Hepatocyte (in vitro differentiated cells): ENCODE measurements around the gene FAM118A. TPM values are rescaled to one million over a fixed set of nuclear protein-coding genes. Genes with fewer than 3 reads are reported as not detected.
"Not testable (repeated sequence)": the region's sequence is repeated elsewhere in the genome, so short reads cannot be mapped to it uniquely, and the experiment has no call there.

ENCODE experiments used
- DNase-seq: peaks from one replicate; pipeline ENCODE4 v3.0.0-alpha.2; 2016; ENCODE audit warnings: low spot score
- H2AFZ ChIP-seq: fragments of 200-600 bp; sonication (generic); 2 replicates; pipeline ENCODE4 v1.6.0; 2016; ENCODE audit warnings: antibody characterized with exemption, mild to moderate bottlenecking
- H3K27ac ChIP-seq: fragments of 200-600 bp; sonication (generic); 2 replicates; pipeline ENCODE4 v1.5.1; 2016; ENCODE audit warnings: mild to moderate bottlenecking
- H3K27me3 ChIP-seq: fragments of 200-600 bp; sonication (generic); 2 replicates; pipeline ENCODE4 v1.6.1; 2016
- H3K36me3 ChIP-seq: fragments of 200-600 bp; sonication (generic); replicated peaks from 2 replicates; pipeline ENCODE4 v1.5.1; 2016; ENCODE audit warnings: low read depth; ENCODE audit not compliant: insufficient read depth
- H3K4me1 ChIP-seq: fragments of 200-600 bp; sonication (generic); 2 replicates; pipeline ENCODE4 v1.5.1; 2016; ENCODE audit warnings: mild to moderate bottlenecking, moderate library complexity; ENCODE audit not compliant: insufficient read depth
- H3K4me2 ChIP-seq: fragments of 200-600 bp; sonication (generic); 2 replicates; pipeline ENCODE4 v1.6.0; 2016
- H3K4me3 ChIP-seq: fragments of 200-600 bp; sonication (generic); 2 replicates; pipeline ENCODE4 v1.5.1; 2016; ENCODE audit warnings: mild to moderate bottlenecking
- H3K79me2 ChIP-seq: fragments of 200-600 bp; sonication (generic); 2 replicates; pipeline ENCODE4 v1.6.0; 2017; ENCODE audit warnings: mild to moderate bottlenecking
- H3K9me2 ChIP-seq: fragments of 200-600 bp; sonication (generic); replicated peaks from 2 replicates; pipeline ENCODE4 v1.6.0; 2017; ENCODE audit warnings: mild to moderate bottlenecking; ENCODE audit not compliant: insufficient read depth
- H3K9me3 ChIP-seq: fragments of 200-600 bp; sonication (generic); 2 replicates; pipeline ENCODE4 v1.5.1; 2016; ENCODE audit warnings: low read depth, mild to moderate bottlenecking
- H4K20me1 ChIP-seq: fragments of 200-600 bp; sonication (generic); 2 replicates; pipeline ENCODE4 v1.6.0; 2016; ENCODE audit warnings: mild to moderate bottlenecking; ENCODE audit not compliant: insufficient read depth, poor library complexity, severe bottlenecking
- CTCF ChIP-seq: fragments of 200-600 bp; sonication (generic); IDR thresholded peaks from 2 replicates; pipeline ENCODE4 v1.5.1; 2016; ENCODE audit warnings: antibody characterized with exemption, mild to moderate bottlenecking; ENCODE audit not compliant: poor library complexity
- EZH2 ChIP-seq: fragments of 200-600 bp; sonication (generic); IDR thresholded peaks from 2 replicates; pipeline ENCODE4 v1.6.1; 2016; ENCODE audit warnings: antibody characterized with exemption, mild to moderate bottlenecking, borderline replicate concordance
- EZH2phosphoT487 ChIP-seq: fragments of 200-600 bp; sonication (generic); IDR thresholded peaks from one replicate; pipeline ENCODE4 v1.6.1; 2018; ENCODE audit warnings: antibody characterized with exemption, mild to moderate bottlenecking, low read depth, moderate library complexity; ENCODE audit not compliant: unreplicated experiment, severe bottlenecking
- WGBS: methylation state at CpG from one replicate; pipeline ENCODE4 v1.1.6; 2016; ENCODE audit warnings: low lambda C conversion rate; ENCODE audit errors: missing lambda C conversion rate; 5-methylcytosine and 5-hydroxymethylcytosine counted together
- polyA plus RNA-seq: library from polyadenylated mRNA; unstranded; fragments of >200 nt; fragmentation: Nextera tagmentation; extraction: Ambion mirVana; gene quantifications from 2 replicates; pipeline ENCODE4 v1.2.1, GENCODE V29; 2016
- total RNA-seq: library from RNA; depleted of rRNA; stranded (reverse); fragments of >200 nt; gene quantifications from 2 replicates; pipeline ENCODE4 v1.2.3, GENCODE V29; 2014

Gene FAM118A
- total and polyA plus RNA-seq, 2 experiments from 2014 or later = 94.2 to 193 TPM

GRCh38 chr22:45294030-45294429, 15.7 kb upstream of the FAM118A start:
- Histone ChIP-seq H3K4me1 (no peaks in the 10 kb centered on the region), H4K20me1 (no peaks in the 10 kb centered on the region), H3K27ac (no peak overlapping the region), H3K9me3 (no peaks in the 10 kb centered on the region), H3K79me2 (no peaks in the 10 kb centered on the region), H3K27me3 (no peaks in the 10 kb centered on the region), H2AFZ (no peak overlapping the region), H3K9me2 (no peaks in the 10 kb centered on the region), H3K4me2 (no peak overlapping the region), H3K4me3 (no peak overlapping the region), H3K36me3 (no peaks in the 10 kb centered on the region)
- DNase-seq = no peak
- 87% methylated on average over 6 of the region's 6 CpGs for WGBS
- TF ChIP-seq CTCF = no peak

- not testable (repeated sequence) for H3K4me2 ChIP-seq, H3K27me3 ChIP-seq, H3K36me3 ChIP-seq, H4K20me1 ChIP-seq, H3K27ac ChIP-seq, H3K4me1 ChIP-seq, H3K4me3 ChIP-seq, DNase-seq, H3K79me2 ChIP-seq, H3K9me3 ChIP-seq, H2AFZ ChIP-seq, H3K9me2 ChIP-seq
- WGBS = 92% methylated on average over 6 of the region's 6 CpGs
Observed at GRCh38 chr22:45295004-45295403, 14.7 kb upstream of the FAM118A start.

- Histone ChIP-seq H2AFZ (no peak overlapping the region), H3K4me2 (no peak overlapping the region), H3K36me3 (no peaks in the 10 kb centered on the region), H3K27me3 (no peaks in the 10 kb centered on the region), H4K20me1 (no peaks in the 10 kb centered on the region), H3K4me3 (no peak overlapping the region), H3K79me2 (no peaks in the 10 kb centered on the region), H3K9me2 (no peaks in the 10 kb centered on the region), H3K27ac (no peak overlapping the region), H3K9me3 (no peaks in the 10 kb centered on the region), H3K4me1 (no peaks in the 10 kb centered on the region)
- TF ChIP-seq CTCF = no peak
- TF ChIP-seq EZH2 = no peak
- TF ChIP-seq EZH2phosphoT487 = no peak
- no peak for DNase-seq
- 91% methylated on average over 9 of the region's 9 CpGs for WGBS
Observed at GRCh38 chr22:45295492-45295891, 14.2 kb upstream of the FAM118A start.

GRCh38 chr22:45296628-45297297, 13.0 kb upstream of the FAM118A start:
- Histone ChIP-seq H2AFZ (no peak overlapping the region), H3K9me2 (no peaks in the 10 kb centered on the region), H3K9me3 (no peaks in the 10 kb centered on the region), H3K79me2 (no peaks in the 10 kb centered on the region), H3K36me3 (no peaks in the 10 kb centered on the region), H3K27me3 (no peaks in the 10 kb centered on the region), H3K4me3 (no peak overlapping the region), H3K4me1 (no peaks in the 10 kb centered on the region), H4K20me1 (no peaks in the 10 kb centered on the region), H3K4me2 (no peak overlapping the region), H3K27ac (no peak overlapping the region)
- TF ChIP-seq EZH2 (no peak), CTCF (no peak), EZH2phosphoT487 (no peak)
- no peak for DNase-seq
- WGBS = 88% methylated on average over 13 of the region's 13 CpGs
